NT2/D1 (cell line): Measurements from ENCODE around the gene TRIM5.

Experiments used
- YY1 ChIP-seq: IDR thresholded peaks from 2 replicates; pipeline ENCODE4 v1.6.1; 2011; ENCODE audit not compliant: insufficient read length, insufficient read depth
- ZNF274 ChIP-seq: IDR thresholded peaks from 2 replicates; pipeline ENCODE4 v1.6.1; 2011; ENCODE audit warnings: mild to moderate bottlenecking, low read depth, low read length

GRCh38 chr11:5620651-5621521 lies 64.0 kb downstream of the TRIM5 start:
- TF ChIP-seq YY1 (no peak), ZNF274 (no peak)
